Measurements from ENCODE around the gene BARX2.

- no peak for TF ChIP-seq POLR2AphosphoS5 (IDR thresholded peaks at IDR 0.05; ENCODE audit: borderline replicate concordance, low read depth, low read length)
- TF ChIP-seq EZH2 (IDR thresholded peaks at IDR 0.05) = no peak
Observed at GRCh38 chr11:129443276-129443675, 67.6 kb downstream of the BARX2 start.
